Smooth muscle cell (in vitro differentiated cells): ENCODE results near the gene C8A. TPM values are rescaled to one million over a fixed set of nuclear protein-coding genes. Genes with fewer than 3 reads are reported as not detected.

ENCODE experiments used
- DNase-seq: peaks from one replicate; lab custom pipeline; 2025; ENCODE audit not compliant: unreplicated experiment; lab: John Stamatoyannopoulos, UW
- H2AFZ ChIP-seq: fragments of 200-600 bp; sonication (generic); 2 replicates; pipeline ENCODE4 v1.6.0; 2016; ENCODE audit warnings: antibody characterized with exemption, low read depth, mild to moderate bottlenecking
- H3F3A ChIP-seq: fragments of 200-600 bp; sonication (generic); 2 replicates; pipeline ENCODE4 v1.6.0; 2017; ENCODE audit warnings: antibody characterized with exemption, low read depth
- H3K27ac ChIP-seq: fragments of 200-600 bp; sonication (generic); 2 replicates; pipeline ENCODE4 v1.5.1; 2016; ENCODE audit warnings: low read depth, mild to moderate bottlenecking
- H3K27me3 ChIP-seq: fragments of 200-600 bp; sonication (generic); 2 replicates; pipeline ENCODE4 v1.6.1; 2016; ENCODE audit warnings: low read depth, mild to moderate bottlenecking
- H3K36me3 ChIP-seq: fragments of 200-600 bp; sonication (generic); 2 replicates; pipeline ENCODE4 v1.5.1; 2016; ENCODE audit warnings: low read depth
- H3K4me1 ChIP-seq: fragments of 200-600 bp; sonication (generic); 2 replicates; pipeline ENCODE4 v1.5.1; 2016; ENCODE audit warnings: low read depth
- H3K4me2 ChIP-seq: fragments of 200-600 bp; sonication (generic); 2 replicates; pipeline ENCODE4 v1.6.0; 2016; ENCODE audit warnings: mild to moderate bottlenecking
- H3K4me3 ChIP-seq: fragments of 200-600 bp; sonication (generic); 2 replicates; pipeline ENCODE4 v1.5.1; 2016; ENCODE audit warnings: mild to moderate bottlenecking
- H3K79me2 ChIP-seq: fragments of 200-600 bp; sonication (generic); 2 replicates; pipeline ENCODE4 v1.6.0; 2016; ENCODE audit warnings: low read depth, mild to moderate bottlenecking
- H3K9ac ChIP-seq: fragments of 200-600 bp; sonication (generic); 2 replicates; pipeline ENCODE4 v1.6.0; 2016; ENCODE audit warnings: low read depth
- H3K9me3 ChIP-seq: fragments of 200-600 bp; sonication (generic); replicated peaks from 2 replicates; pipeline ENCODE4 v1.5.1; 2016; ENCODE audit warnings: low read depth
- H4K20me1 ChIP-seq: fragments of 200-600 bp; sonication (generic); 2 replicates; pipeline ENCODE4 v1.6.0; 2016; ENCODE audit warnings: low read depth
- CTCF ChIP-seq: fragments of 200-600 bp; sonication (generic); IDR thresholded peaks from 2 replicates; pipeline ENCODE4 v1.5.1; 2017; ENCODE audit warnings: borderline replicate concordance, mild to moderate bottlenecking, antibody characterized with exemption; ENCODE audit not compliant: insufficient read depth, poor library complexity, severe bottlenecking
- WGBS: methylation state at CpG from one replicate; pipeline ENCODE4 v1.1.7; 2016; ENCODE audit warnings: low lambda C conversion rate; 5-methylcytosine and 5-hydroxymethylcytosine counted together
- polyA plus RNA-seq: library from polyadenylated mRNA; unstranded; fragments of >200 nt; fragmentation: Nextera tagmentation; extraction: Ambion mirVana; gene quantifications from 2 replicates; pipeline ENCODE4 v1.2.1, GENCODE V29; 2016
- total RNA-seq: library from RNA; depleted of rRNA; stranded (reverse); fragments of >200 nt; gene quantifications from 2 replicates; pipeline ENCODE4 v1.2.3, GENCODE V29; 2014

Gene C8A
- total and polyA plus RNA-seq, 2 experiments from 2014 or later, result not detected

- H3K27ac ChIP-seq, result peak overlapping the region; percentile 93
- no peaks in the 10 kb centered on the region for H3K36me3 ChIP-seq
- H2AFZ ChIP-seq, result no peak overlapping the region
- H3K79me2 ChIP-seq, result no peaks in the 10 kb centered on the region
- no peaks in the 10 kb centered on the region for H3F3A ChIP-seq
- peak overlapping the region; percentile 74 for H3K9ac ChIP-seq
- no peak for DNase-seq
- H3K4me3 ChIP-seq, result no peak overlapping the region
- no peaks in the 10 kb centered on the region for H3K9me3 ChIP-seq
- TF ChIP-seq CTCF, result no peak
- WGBS, result 12% methylated on average over 7 of the region's 7 CpGs
- peaks cover 9% of the 10 kb centered on the region for H3K4me1 ChIP-seq
- H3K4me2 ChIP-seq, result peak overlapping the region; percentile 49
- H4K20me1 ChIP-seq, result no peaks in the 10 kb centered on the region
- H3K27me3 ChIP-seq, result no peaks in the 10 kb centered on the region
These were observed 56.7 kb downstream of the C8A start for GRCh38 chr1:56911098-56911938.

GRCh38 chr1:56912325-56912724, 57.7 kb downstream of the C8A start:
- no peak overlapping the region for H3K4me3 ChIP-seq
- no peaks in the 10 kb centered on the region for H3F3A ChIP-seq
- no peaks in the 10 kb centered on the region for H3K27me3 ChIP-seq
- H3K27ac ChIP-seq, result peak overlapping the region; percentile 93
- no peaks in the 10 kb centered on the region for H4K20me1 ChIP-seq
- H3K9ac ChIP-seq, result no peak overlapping the region
- no peaks in the 10 kb centered on the region for H3K79me2 ChIP-seq
- H2AFZ ChIP-seq, result no peak overlapping the region
- no peak for DNase-seq
- no peaks in the 10 kb centered on the region for H3K36me3 ChIP-seq
- peak overlapping the region; percentile 48 for H3K4me2 ChIP-seq
- H3K9me3 ChIP-seq, result no peaks in the 10 kb centered on the region
- no peak for TF ChIP-seq CTCF
- H3K4me1 ChIP-seq, result peaks cover 9% of the 10 kb centered on the region
- 96% methylated on average over 12 of the region's 12 CpGs for WGBS

GRCh38 chr1:56915960-56916359, 61.4 kb downstream of the C8A start:
- H3K4me1 ChIP-seq, result no peaks in the 10 kb centered on the region
- no peaks in the 10 kb centered on the region for H3F3A ChIP-seq
- H3K27ac ChIP-seq, result no peak overlapping the region
- H3K9me3 ChIP-seq, result no peaks in the 10 kb centered on the region
- 91% methylated on average over 4 of the region's 4 CpGs for WGBS
- no peak for DNase-seq
- no peak overlapping the region for H3K9ac ChIP-seq
- H3K27me3 ChIP-seq, result no peaks in the 10 kb centered on the region
- H2AFZ ChIP-seq, result no peak overlapping the region
- H3K4me3 ChIP-seq, result no peak overlapping the region
- no peaks in the 10 kb centered on the region for H3K36me3 ChIP-seq
- H3K4me2 ChIP-seq, result no peak overlapping the region
- H3K79me2 ChIP-seq, result no peaks in the 10 kb centered on the region
- no peaks in the 10 kb centered on the region for H4K20me1 ChIP-seq
- TF ChIP-seq CTCF, result no peak

- TF ChIP-seq CTCF, result no peak
- Histone ChIP-seq H3K9me3 (no peaks in the 10 kb centered on the region), H3K4me1 (no peaks in the 10 kb centered on the region), H3K27me3 (no peaks in the 10 kb centered on the region), H3K27ac (no peak overlapping the region), H3K4me3 (no peak overlapping the region), H2AFZ (no peak overlapping the region), H3K36me3 (no peaks in the 10 kb centered on the region), H3F3A (no peaks in the 10 kb centered on the region), H4K20me1 (no peaks in the 10 kb centered on the region), H3K4me2 (no peak overlapping the region), H3K9ac (no peak overlapping the region), H3K79me2 (no peaks in the 10 kb centered on the region)
- no peak for DNase-seq
- WGBS, result 90% methylated on average over 3 of the region's 3 CpGs
These were observed 62.0 kb downstream of the C8A start for GRCh38 chr1:56916630-56917029.
